Kidney (tissue), 14 donors: Measurements from ENCODE around the gene CLRN1. TPM values are rescaled to one million over a fixed set of nuclear protein-coding genes. Genes with fewer than 3 reads are reported as not detected.
"Not testable (repeated sequence)": the region's sequence is repeated elsewhere in the genome, so short reads cannot be mapped to it uniquely, and the experiment has no call there.

Experiments used
- DNase-seq, 5 donors: peaks; one replicate each; pipeline ENCODE4 v3.0.0-alpha.2; 2013 to 2020
- FAIRE-seq: peaks from 2 replicates; lab custom pipeline; 2012; peaks lifted over from hg19 to GRCh38; lab: Jason Lieb, UNC
- H3K27ac ChIP-seq, 2 donors: one replicate each; pipeline ENCODE4 v1.7.0; 2013; ENCODE audit warnings: low read depth in 2 of 2, low read length in 2 of 2, inconsistent platforms in 1 of 2
- H3K27me3 ChIP-seq: one replicate; pipeline ENCODE4 v1.7.1; 2013; ENCODE audit warnings: low read length, inconsistent platforms; ENCODE audit not compliant: control insufficient read depth, insufficient read depth
- H3K36me3 ChIP-seq, 3 donors: one replicate each; pipeline versions ENCODE4 v1.7.0 to v1.7.1; 2013; ENCODE audit warnings: low read length in 3 of 3, control low read depth in 1 of 3, inconsistent platforms in 1 of 3; ENCODE audit not compliant: insufficient read depth in 3 of 3, control insufficient read depth in 2 of 3
- H3K4me1 ChIP-seq, 3 donors: one replicate each; pipeline versions ENCODE4 v1.7.0 to v1.7.1; 2013; ENCODE audit warnings: low read length in 3 of 3, inconsistent platforms in 1 of 3, low read depth in 1 of 3; ENCODE audit not compliant: control insufficient read depth in 2 of 3, insufficient read depth in 2 of 3
- H3K4me3 ChIP-seq, 3 donors: one replicate each; pipeline versions ENCODE4 v1.7.0 to v1.8.1; 2013; ENCODE audit warnings: low read length in 3 of 3, control low read depth in 1 of 3, inconsistent platforms in 1 of 3
- H3K9ac ChIP-seq, 3 donors: one replicate each; pipeline versions ENCODE4 v1.7.0 to v1.7.1; 2013; ENCODE audit warnings: low read length in 3 of 3, control low read depth in 1 of 3, inconsistent platforms in 1 of 3
- H3K9me3 ChIP-seq, 3 donors: one replicate each; pipeline versions ENCODE4 v1.7.0 to v1.7.1; 2013; ENCODE audit warnings: low read length in 3 of 3, control low read depth in 1 of 3, inconsistent platforms in 1 of 3; ENCODE audit not compliant: control insufficient read depth in 2 of 3, insufficient read depth in 1 of 3
- intact Hi-C: fragments of 100-400 bp; cut with DNase I; formaldehyde crosslinking; loops from one replicate; pipeline ENCODE4 v1.11.1; 2022
- polyA plus RNA-seq: library from polyadenylated mRNA; stranded (reverse); fragments of 350-450 nt; fragmentation: Illumina TruSeq; extraction: RNeasy Lipid Tissue Mini Kit (QIAGEN cat#74804); gene quantifications from one replicate; pipeline ENCODE4 v1.2.3, GENCODE V29; 2014; ENCODE audit warnings: low read depth, low replicate concordance; ENCODE audit not compliant: insufficient read depth
- total RNA-seq: library from RNA; stranded (reverse); fragmentation: NEBNext Ultra II Directional; extraction: Animal tissue kit (Norgen Biotek cat#: 25700); gene quantifications from one replicate; pipeline ENCODE4 v1.2.1, GENCODE V29; 2021
- TF ChIP-seq, protein P1 (sequence below): IDR thresholded peaks from 3 replicates; pipeline ENCODE4 v1.5.1; 2012; ENCODE audit warnings: mild to moderate bottlenecking, moderate library complexity, borderline replicate concordance; ENCODE audit not compliant: insufficient read depth; ENCODE audit errors: extremely low read depth
- donor health status: control.
- donor health status: control.
- donor health status: control.
- donor health status: control.
- donor health status: control.
- donor health status: DM: yes; HTN: yes; CAD: no.
- donor health status: Normal renal cell carcinoma (clear cell type).

The CLRN1 gene
- total and polyA plus RNA-seq, 2 donors from 2014 or later: not detected

DNA sequence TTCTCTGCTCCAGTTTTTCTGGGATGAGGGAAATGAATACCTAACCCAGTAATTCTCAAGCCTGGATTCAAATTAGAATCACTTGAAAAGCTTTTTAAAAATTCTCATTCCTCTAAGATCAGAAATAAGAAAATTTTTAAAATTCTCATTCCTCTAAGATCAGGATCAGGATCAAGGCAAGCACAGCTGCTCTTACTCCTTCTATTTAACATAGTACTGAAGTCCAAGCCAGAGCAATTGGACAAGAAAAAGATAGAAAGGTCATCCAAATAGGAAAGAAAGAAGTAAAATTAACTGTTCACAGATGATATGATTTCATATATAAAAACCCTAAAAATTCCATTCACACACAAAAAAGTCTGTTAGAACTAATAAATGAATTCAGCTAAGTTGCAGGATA, 24.2 kb upstream of the CLRN1 start:
- H3K27ac ChIP-seq: no peak overlapping the region
- H3K9me3 ChIP-seq: no peaks in the 10 kb centered on the region
- intact Hi-C loops: no loop called here
- no peaks in the 10 kb centered on the region for H3K36me3 ChIP-seq
- H3K4me3 ChIP-seq: no peak overlapping the region
- TF ChIP-seq, protein P1, sequence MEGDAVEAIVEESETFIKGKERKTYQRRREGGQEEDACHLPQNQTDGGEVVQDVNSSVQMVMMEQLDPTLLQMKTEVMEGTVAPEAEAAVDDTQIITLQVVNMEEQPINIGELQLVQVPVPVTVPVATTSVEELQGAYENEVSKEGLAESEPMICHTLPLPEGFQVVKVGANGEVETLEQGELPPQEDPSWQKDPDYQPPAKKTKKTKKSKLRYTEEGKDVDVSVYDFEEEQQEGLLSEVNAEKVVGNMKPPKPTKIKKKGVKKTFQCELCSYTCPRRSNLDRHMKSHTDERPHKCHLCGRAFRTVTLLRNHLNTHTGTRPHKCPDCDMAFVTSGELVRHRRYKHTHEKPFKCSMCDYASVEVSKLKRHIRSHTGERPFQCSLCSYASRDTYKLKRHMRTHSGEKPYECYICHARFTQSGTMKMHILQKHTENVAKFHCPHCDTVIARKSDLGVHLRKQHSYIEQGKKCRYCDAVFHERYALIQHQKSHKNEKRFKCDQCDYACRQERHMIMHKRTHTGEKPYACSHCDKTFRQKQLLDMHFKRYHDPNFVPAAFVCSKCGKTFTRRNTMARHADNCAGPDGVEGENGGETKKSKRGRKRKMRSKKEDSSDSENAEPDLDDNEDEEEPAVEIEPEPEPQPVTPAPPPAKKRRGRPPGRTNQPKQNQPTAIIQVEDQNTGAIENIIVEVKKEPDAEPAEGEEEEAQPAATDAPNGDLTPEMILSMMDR: no peak
- no peak overlapping the region for H3K9ac ChIP-seq
- FAIRE-seq: no peak
- no peaks in the 10 kb centered on the region for H3K27me3 ChIP-seq
- no peak for DNase-seq
- H3K4me1 ChIP-seq: no peaks in the 10 kb centered on the region

DNA sequence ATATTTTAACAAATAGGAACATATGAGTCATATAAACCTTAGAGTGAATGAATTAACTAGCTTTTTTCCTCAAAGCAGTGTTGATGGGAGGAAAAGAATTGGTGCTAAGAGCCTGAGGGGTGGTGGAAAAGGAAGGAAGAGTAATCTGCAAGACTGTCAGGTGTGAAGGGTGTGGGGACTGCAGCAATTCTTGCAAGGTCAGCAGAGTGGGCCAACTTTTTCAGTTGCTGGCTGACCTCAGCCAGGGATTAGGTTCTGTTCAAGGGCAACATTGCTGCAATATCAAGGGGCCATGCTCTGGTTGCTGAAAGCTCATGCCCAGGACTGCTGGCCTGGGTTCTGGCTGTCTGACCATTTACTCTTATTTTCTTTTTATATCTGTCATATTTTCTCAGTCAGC, 23.0 kb upstream of the CLRN1 start:
- intact Hi-C loops: no loop called here
- no peaks in the 10 kb centered on the region for H3K36me3 ChIP-seq
- DNase-seq (no peak), FAIRE-seq (no peak)
- H3K4me1 ChIP-seq: no peaks in the 10 kb centered on the region
- no peak overlapping the region for H3K4me3 ChIP-seq
- no peak overlapping the region for H3K9ac ChIP-seq
- H3K27me3 ChIP-seq: no peaks in the 10 kb centered on the region
- TF ChIP-seq, protein P1: no peak
- no peak overlapping the region for H3K27ac ChIP-seq
- no peaks in the 10 kb centered on the region for H3K9me3 ChIP-seq

DNA sequence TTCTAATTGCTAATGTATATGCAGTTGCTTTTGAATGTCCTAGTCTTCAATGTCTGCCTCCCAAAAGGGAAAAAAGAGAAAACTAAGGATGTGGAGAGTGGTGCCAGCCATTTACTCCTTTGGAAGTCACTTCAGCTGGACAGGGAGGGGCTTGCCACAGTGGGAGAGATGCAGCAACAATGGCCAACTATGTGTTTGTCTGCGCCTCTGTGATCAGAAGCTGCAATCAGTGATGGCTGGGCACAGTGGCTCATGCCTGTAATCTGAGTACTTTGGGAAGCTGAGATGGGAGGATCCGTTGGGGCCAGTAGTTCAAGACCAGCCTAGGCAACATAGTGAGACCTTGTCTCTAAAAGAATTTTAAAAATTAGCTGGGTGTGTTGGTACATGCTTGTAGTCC, 16.7 kb upstream of the CLRN1 start:
- Histone ChIP-seq H3K9ac (no peak overlapping the region), H3K27ac (no peak overlapping the region), H3K27me3 (no peaks in the 10 kb centered on the region), H3K4me3 (no peak overlapping the region), H3K36me3 (no peaks in the 10 kb centered on the region), H3K9me3 (no peaks in the 10 kb centered on the region), H3K4me1 (no peaks in the 10 kb centered on the region)
- FAIRE-seq (no peak), DNase-seq (no peak)
- intact Hi-C loops: no loop called here
- TF ChIP-seq, protein P1: no peak

DNA sequence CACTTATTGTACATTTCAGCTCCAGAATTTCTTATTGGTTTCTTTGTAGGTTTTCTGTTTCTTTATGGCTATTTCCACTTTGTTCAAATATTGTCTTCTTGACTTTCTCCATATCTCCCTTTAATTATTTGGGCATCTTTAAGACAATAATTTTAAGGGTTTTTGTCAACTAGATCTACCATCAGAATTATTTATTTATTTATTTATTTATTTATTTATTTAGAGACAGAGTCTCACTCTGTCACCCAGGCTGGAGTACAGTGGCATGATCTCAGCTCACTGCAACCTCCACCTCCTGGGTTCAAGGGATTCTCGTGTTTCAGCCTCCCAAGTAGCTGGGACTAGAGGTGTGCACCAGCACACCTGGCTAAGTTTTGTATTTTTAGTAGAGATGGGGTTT, 15.9 kb upstream of the CLRN1 start:
- H3K4me3 ChIP-seq, H3K9me3 ChIP-seq, H3K9ac ChIP-seq, FAIRE-seq, H3K27ac ChIP-seq, H3K36me3 ChIP-seq, DNase-seq, intact Hi-C loops, H3K27me3 ChIP-seq, H3K4me1 ChIP-seq: not testable (repeated sequence)
